GM23338 (cell line): ENCODE measurements around the gene TRIP10. TPM values are rescaled to one million over a fixed set of nuclear protein-coding genes. Genes with fewer than 3 reads are reported as not detected.

ENCODE experiments used
- ATAC-seq: fragments of 200-7000 bp; cut with Tn5 transposase; 3 replicates; pipeline ENCODE4 v1.9.1; 2020
- DNase-seq: peaks from one replicate; pipeline ENCODE4 v3.0.0-alpha.2; 2015; ENCODE audit warnings: low spot score
- H2AFZ ChIP-seq: fragments of 200-600 bp; sonication (generic); 2 replicates; pipeline ENCODE4 v1.8.0; 2016; ENCODE audit warnings: antibody characterized with exemption, mild to moderate bottlenecking, moderate library complexity
- H3F3A ChIP-seq: fragments of 200-600 bp; sonication (generic); replicated peaks from 2 replicates; pipeline ENCODE4 v1.8.0; 2017; ENCODE audit warnings: antibody characterized with exemption, mixed run types, low read depth
- H3K27ac ChIP-seq: fragments of 200-600 bp; sonication (generic); 2 replicates; pipeline ENCODE4 v1.6.1; 2016; ENCODE audit warnings: low read depth
- H3K27me3 ChIP-seq: fragments of 200-600 bp; sonication (generic); 2 replicates; pipeline ENCODE4 v1.8.0; 2016; ENCODE audit warnings: mild to moderate bottlenecking, mixed run types, moderate library complexity; ENCODE audit not compliant: insufficient read depth
- H3K36me3 ChIP-seq: fragments of 200-600 bp; sonication (generic); 2 replicates; pipeline ENCODE4 v1.8.0; 2016; ENCODE audit warnings: mild to moderate bottlenecking; ENCODE audit not compliant: insufficient read depth
- H3K4me1 ChIP-seq: fragments of 200-600 bp; sonication (generic); 2 replicates; pipeline ENCODE4 v1.8.0; 2016; ENCODE audit warnings: mild to moderate bottlenecking, moderate library complexity; ENCODE audit not compliant: insufficient read depth
- H3K4me2 ChIP-seq: fragments of 200-600 bp; sonication (generic); 2 replicates; pipeline ENCODE4 v1.7.1; 2017; ENCODE audit warnings: mixed run types
- H3K4me3 ChIP-seq: fragments of 200-600 bp; sonication (generic); 2 replicates; pipeline ENCODE4 v1.6.1; 2016; ENCODE audit warnings: mixed run types
- H3K79me2 ChIP-seq: fragments of 200-600 bp; sonication (generic); replicated peaks from 2 replicates; pipeline ENCODE4 v1.8.0; 2017; ENCODE audit warnings: mild to moderate bottlenecking; ENCODE audit not compliant: insufficient read depth
- H3K9me2 ChIP-seq: fragments of 200-600 bp; sonication (generic); 2 replicates; pipeline ENCODE4 v1.8.0; 2017; ENCODE audit not compliant: insufficient read depth
- H4K20me1 ChIP-seq: fragments of 200-600 bp; sonication (generic); replicated peaks from 2 replicates; pipeline ENCODE4 v1.8.0; 2017; ENCODE audit warnings: mild to moderate bottlenecking; ENCODE audit not compliant: insufficient read depth
- H3K27ac Mint-ChIP-seq: 2 replicates; pipeline ENCODE4 v1.8.0; 2020; ENCODE audit warnings: inconsistent platforms, mild to moderate bottlenecking, moderate library complexity, mixed read lengths
- H3K27me3 Mint-ChIP-seq: 3 replicates; pipeline ENCODE4 v1.8.0; 2022; ENCODE audit warnings: low read depth, mild to moderate bottlenecking, moderate library complexity, mixed read lengths, inconsistent platforms; ENCODE audit not compliant: insufficient read depth, poor library complexity
- H3K36me3 Mint-ChIP-seq: 3 replicates; pipeline ENCODE4 v1.8.0; 2021; ENCODE audit warnings: low read depth, mild to moderate bottlenecking, inconsistent platforms, moderate library complexity, mixed read lengths
- H3K4me1 Mint-ChIP-seq: 3 replicates; pipeline ENCODE4 v1.8.0; 2020; ENCODE audit warnings: mild to moderate bottlenecking, inconsistent platforms, mixed read lengths
- H3K4me3 Mint-ChIP-seq: 3 replicates; pipeline ENCODE4 v1.8.0; 2021; ENCODE audit warnings: moderate library complexity, mild to moderate bottlenecking, inconsistent platforms, mixed read lengths
- H3K9me3 Mint-ChIP-seq: 3 replicates; pipeline ENCODE4 v1.8.0; 2020; ENCODE audit warnings: moderate library complexity, mild to moderate bottlenecking, inconsistent platforms, mixed read lengths
- CREB1 ChIP-seq: fragments of 250-450 bp; sonication (Bioruptor Pico); IDR thresholded peaks from 2 replicates; pipeline ENCODE4 v1.5.0; 2020; ENCODE audit warnings: low read depth, mild to moderate bottlenecking, moderate library complexity
- ETS1 ChIP-seq: IDR thresholded peaks from 2 replicates; pipeline ENCODE4 v1.6.1; 2016; ENCODE audit warnings: antibody characterized with exemption
- EZH2 ChIP-seq: fragments of 200-600 bp; sonication (generic); IDR thresholded peaks from one replicate; pipeline ENCODE4 v1.8.0; 2017; ENCODE audit warnings: antibody characterized with exemption, mild to moderate bottlenecking, low read depth; ENCODE audit not compliant: unreplicated experiment
- EZH2phosphoT487 ChIP-seq: fragments of 200-600 bp; sonication (generic); IDR thresholded peaks from one replicate; pipeline ENCODE4 v1.8.1; 2018; ENCODE audit warnings: antibody characterized with exemption; ENCODE audit not compliant: unreplicated experiment
- JUNB ChIP-seq: IDR thresholded peaks from one replicate; pipeline ENCODE4 v1.6.1; 2016; ENCODE audit warnings: antibody characterized with exemption; ENCODE audit not compliant: unreplicated experiment
- POLR2AphosphoS5 ChIP-seq: IDR thresholded peaks from 2 replicates; pipeline ENCODE4 v1.6.1; 2016; ENCODE audit warnings: antibody characterized with exemption, low read depth
- REST ChIP-seq: IDR thresholded peaks from one replicate; pipeline ENCODE4 v1.6.1; 2018; ENCODE audit warnings: antibody characterized with exemption; ENCODE audit not compliant: unreplicated experiment
- ZNF114 ChIP-seq: fragments of 250-450 bp; sonication (Bioruptor Pico); IDR thresholded peaks from 2 replicates; pipeline ENCODE4 v1.5.0; 2020; ENCODE audit warnings: mild to moderate bottlenecking, moderate library complexity
- polyA plus RNA-seq: library from polyadenylated mRNA; unstranded; fragments of >200 nt; fragmentation: Nextera tagmentation; extraction: Ambion mirVana; gene quantifications from 2 replicates; pipeline ENCODE4 v1.2.1, GENCODE V29; 2016
- total RNA-seq: library from RNA; depleted of rRNA; stranded (reverse); fragments of >200 nt; shearing (Covaris generic); gene quantifications from 2 replicates; pipeline ENCODE4 v1.2.3, GENCODE V29; 2014

Gene TRIP10
- total and polyA plus RNA-seq, 2 experiments from 2014 or later, result 56.8 to 68.5 TPM

GRCh38 chr19:6743714-6744380, 4.4 kb downstream of the TRIP10 start:
- Histone ChIP-seq H3K4me3 (no peak overlapping the region), H3K27me3 (no peaks in the 10 kb centered on the region), H3K79me2 (peaks cover 22% of the 10 kb centered on the region), H3K4me2 (no peak overlapping the region), H3K27ac (peak overlapping the region; percentile 39; the same call in 1 of the 2 replicates), H3F3A (0 out of 2 replicates have a peak, but pooled peaks cover 4% of the 10 kb centered on the region), H3K36me3 (peaks cover 40% of the 10 kb centered on the region), H3K4me1 (peaks cover 12% of the 10 kb centered on the region; the same call in 1 of the 2 replicates), H2AFZ (no peak overlapping the region), H4K20me1 (peaks cover 24% of the 10 kb centered on the region), H3K9me2 (no peaks in the 10 kb centered on the region)
- H3K27ac Mint-ChIP-seq, result peak overlapping the region; percentile 92
- H3K27me3 Mint-ChIP-seq, result peaks cover 15% of the 10 kb centered on the region
- DNase-seq (no peak), ATAC-seq (no peak)
- TF ChIP-seq EZH2, result no peak
- no peak for TF ChIP-seq EZH2phosphoT487
- no peak for TF ChIP-seq REST
- no peaks in the 10 kb centered on the region for H3K9me3 Mint-ChIP-seq
- peaks cover 58% of the 10 kb centered on the region for H3K36me3 Mint-ChIP-seq
- no peak overlapping the region; the same call in 2 of the 3 replicates for H3K4me3 Mint-ChIP-seq
- peaks cover 25% of the 10 kb centered on the region for H3K4me1 Mint-ChIP-seq

- Histone ChIP-seq H3K27me3 (no peaks in the 10 kb centered on the region), H3K4me1 (peaks cover 8% of the 10 kb centered on the region; the same call in 1 of the 2 replicates), H3K9me2 (no peaks in the 10 kb centered on the region), H3K27ac (peak overlapping the region; percentile 39; the same call in 1 of the 2 replicates), H2AFZ (no peak overlapping the region), H3K4me2 (no peak overlapping the region), H3K79me2 (peaks cover 22% of the 10 kb centered on the region), H3K4me3 (no peak overlapping the region), H3K36me3 (peaks cover 47% of the 10 kb centered on the region), H3F3A (0 out of 2 replicates have a peak, but pooled peaks cover 4% of the 10 kb centered on the region), H4K20me1 (peaks cover 24% of the 10 kb centered on the region)
- no peak overlapping the region; the same call in 2 of the 3 replicates for H3K4me3 Mint-ChIP-seq
- H3K27me3 Mint-ChIP-seq, result peaks cover 13% of the 10 kb centered on the region
- peaks cover 66% of the 10 kb centered on the region for H3K36me3 Mint-ChIP-seq
- no peak for DNase-seq
- H3K9me3 Mint-ChIP-seq, result no peaks in the 10 kb centered on the region
- ATAC-seq, result no peak
- H3K27ac Mint-ChIP-seq, result peak overlapping the region; percentile 92
- peaks cover 21% of the 10 kb centered on the region for H3K4me1 Mint-ChIP-seq
- TF ChIP-seq ETS1 (no peak), REST (no peak), EZH2 (no peak), CREB1 (CRISPR knock-in tag) (no peak), EZH2phosphoT487 (no peak), ZNF114 (CRISPR knock-in tag) (no peak), POLR2AphosphoS5 (no peak), JUNB (no peak)
These were observed 5.2 kb downstream of the TRIP10 start for GRCh38 chr19:6744381-6745301.
